Measurements from ENCODE around the gene RAD54L. TPM values are rescaled to one million over a fixed set of nuclear protein-coding genes. Genes with fewer than 3 reads are reported as not detected.

Gene RAD54L
- total RNA-seq, 1 experiment from 2014 or later: 44.8 TPM

DNA sequence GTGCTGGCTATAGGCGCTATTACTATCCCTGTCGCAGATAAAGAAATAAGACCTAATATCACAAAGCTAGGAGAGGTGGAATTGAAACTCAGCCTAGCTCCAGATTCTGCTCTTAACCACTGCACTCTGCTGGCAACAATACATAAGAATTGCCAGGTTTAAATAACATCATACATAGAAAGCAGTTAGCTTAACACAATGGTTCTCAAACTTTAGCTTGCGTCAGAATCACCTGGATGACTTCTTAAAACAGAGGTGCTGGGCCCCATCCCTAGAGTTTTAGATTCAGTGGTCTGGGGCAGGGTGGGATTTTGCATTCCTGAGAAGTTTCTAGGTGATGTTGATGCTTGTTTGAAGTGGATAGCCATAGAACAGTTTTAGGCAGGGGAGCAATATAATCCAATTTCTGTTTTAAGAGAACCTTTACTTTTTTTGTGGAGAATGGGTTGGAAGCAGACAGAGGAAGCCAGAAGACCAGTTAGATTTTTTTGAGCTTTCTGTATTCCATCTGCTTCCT, 48.3 kb upstream of the RAD54L start:
- no TSS peak for BruUV-seq (replicated peaks)
- no peak for DNase-seq
- peak overlapping the region; percentile 96; the same call in 1 of the 2 replicates for H2AFZ ChIP-seq
- intact Hi-C loops (cut with micrococcal nuclease; ENCODE audit: unreplicated experiment): no loop called here
- no peak for TF ChIP-seq EZH2 (IDR thresholded peaks at IDR 0.05; ENCODE audit: low read depth)
- TF ChIP-seq, protein P1, sequence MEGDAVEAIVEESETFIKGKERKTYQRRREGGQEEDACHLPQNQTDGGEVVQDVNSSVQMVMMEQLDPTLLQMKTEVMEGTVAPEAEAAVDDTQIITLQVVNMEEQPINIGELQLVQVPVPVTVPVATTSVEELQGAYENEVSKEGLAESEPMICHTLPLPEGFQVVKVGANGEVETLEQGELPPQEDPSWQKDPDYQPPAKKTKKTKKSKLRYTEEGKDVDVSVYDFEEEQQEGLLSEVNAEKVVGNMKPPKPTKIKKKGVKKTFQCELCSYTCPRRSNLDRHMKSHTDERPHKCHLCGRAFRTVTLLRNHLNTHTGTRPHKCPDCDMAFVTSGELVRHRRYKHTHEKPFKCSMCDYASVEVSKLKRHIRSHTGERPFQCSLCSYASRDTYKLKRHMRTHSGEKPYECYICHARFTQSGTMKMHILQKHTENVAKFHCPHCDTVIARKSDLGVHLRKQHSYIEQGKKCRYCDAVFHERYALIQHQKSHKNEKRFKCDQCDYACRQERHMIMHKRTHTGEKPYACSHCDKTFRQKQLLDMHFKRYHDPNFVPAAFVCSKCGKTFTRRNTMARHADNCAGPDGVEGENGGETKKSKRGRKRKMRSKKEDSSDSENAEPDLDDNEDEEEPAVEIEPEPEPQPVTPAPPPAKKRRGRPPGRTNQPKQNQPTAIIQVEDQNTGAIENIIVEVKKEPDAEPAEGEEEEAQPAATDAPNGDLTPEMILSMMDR (conservative IDR thresholded peaks at IDR 0.05): no peak
- no peaks in the 10 kb centered on the region for H3K9me2 ChIP-seq (ENCODE audit: insufficient read depth)
- H3K27me3 ChIP-seq (ENCODE audit: insufficient read depth, low read depth): no peaks in the 10 kb centered on the region
- H3K4me2 ChIP-seq: peak overlapping the region; percentile 92
- H4K20me1 ChIP-seq (ENCODE audit: insufficient read depth): no peaks in the 10 kb centered on the region
- peak overlapping the region; percentile 87 for H3K4me3 ChIP-seq
- no peaks in the 10 kb centered on the region for H3K9me3 ChIP-seq (ENCODE audit: insufficient read depth, low read depth)
- H3F3A ChIP-seq (ENCODE audit: insufficient read depth, low read depth): peaks cover 35% of the 10 kb centered on the region
- peaks cover 14% of the 10 kb centered on the region for H3K4me1 ChIP-seq (replicated peaks; ENCODE audit: insufficient read depth)
- no peak overlapping the region for H3K27ac ChIP-seq
- POLR2A ChIA-PET (ENCODE audit: unreplicated experiment): interaction anchor here (0.5 to 0.8 kb wide), 6 partner anchors 16 to 491 kb away, joined by 3 to 7 read pairs (median 6); no protein-coding TSS in a partner anchor
- peaks cover 15% of the 10 kb centered on the region for H3K79me2 ChIP-seq (ENCODE audit: low read depth)
- CTCF ChIA-PET: interaction anchor here (0.6 to 2.1 kb wide), 5 partner anchors 13 to 613 kb away, joined by 3 to 11 read pairs (median 4); no protein-coding TSS in a partner anchor
- peaks cover 5% of the 10 kb centered on the region; the same call in 1 of the 2 replicates for H3K36me3 ChIP-seq (ENCODE audit: low read depth)

DNA sequence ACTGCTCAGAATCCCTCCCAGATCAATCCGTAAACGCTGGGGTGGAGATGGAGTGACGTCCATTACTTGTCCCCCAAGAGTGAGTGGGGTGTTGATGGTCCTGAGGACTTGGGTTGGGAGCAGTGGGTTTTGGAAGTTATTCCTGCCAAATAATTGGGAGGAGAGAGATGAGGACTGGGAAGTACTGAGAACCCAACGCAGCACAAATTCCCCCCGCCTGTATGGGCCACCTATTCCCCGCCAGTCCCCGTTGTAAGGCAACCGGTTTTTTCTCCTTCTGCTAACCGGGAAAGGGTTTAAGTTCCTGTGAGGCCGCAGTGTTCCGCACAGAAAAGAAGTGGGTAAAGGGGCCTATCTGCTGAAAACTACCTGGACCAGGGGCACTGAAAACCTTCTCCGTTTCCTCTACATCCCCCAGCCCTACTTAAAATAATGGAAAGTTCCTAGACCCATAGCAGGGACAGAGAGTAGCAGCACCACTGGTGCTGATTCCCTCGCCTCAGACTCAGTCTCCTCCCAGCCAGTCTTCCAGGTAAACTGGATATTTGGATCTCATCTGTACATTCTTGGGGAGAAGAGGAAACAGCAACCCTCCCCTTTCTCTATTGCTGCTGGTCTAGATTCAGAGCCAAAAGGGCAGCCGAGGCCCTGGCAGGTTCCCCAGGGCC, 43.7 kb upstream of the RAD54L start:
- no TSS peak for BruUV-seq (replicated peaks)
- POLR2A ChIA-PET (ENCODE audit: unreplicated experiment): interaction anchor here (0.5 to 0.6 kb wide), 2 partner anchors 22 to 44 kb away, joined by 4 to 19 read pairs; partner anchors contain the start of gene RAD54L
- no peak overlapping the region for H3K4me2 ChIP-seq

DNA sequence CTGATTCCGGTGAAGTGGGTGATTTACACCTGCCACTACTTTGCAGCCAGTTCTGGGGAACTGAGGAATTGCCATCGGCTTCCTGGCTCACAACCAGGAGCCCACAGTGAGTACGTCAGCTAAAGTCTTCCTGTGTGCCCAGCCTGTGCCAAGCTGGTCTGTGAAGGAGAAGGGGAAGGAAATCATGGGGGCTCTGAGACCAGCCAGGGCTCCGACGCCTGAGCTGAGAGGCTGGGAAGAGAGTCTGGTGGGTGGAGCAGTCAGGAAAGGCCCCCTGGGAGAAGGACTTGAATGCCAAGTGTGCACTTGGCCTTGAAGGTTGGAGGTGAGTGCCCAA, 43.2 kb upstream of the RAD54L start:
- intact Hi-C loops (cut with micrococcal nuclease; ENCODE audit: unreplicated experiment): no loop called here
- ChIA-PET POLR2A (ENCODE audit: unreplicated experiment) (interaction anchor here (0.5 kb wide), 1 partner anchor 43 kb away, joined by 19 read pairs; the partner anchor contains the start of gene RAD54L), CTCF (no interaction called here)
- Histone ChIP-seq H3K9me3 (ENCODE audit: insufficient read depth, low read depth) (no peaks in the 10 kb centered on the region), H3K9me2 (ENCODE audit: insufficient read depth) (no peaks in the 10 kb centered on the region), H3F3A (ENCODE audit: insufficient read depth, low read depth) (no peaks in the 10 kb centered on the region; the same call in 1 of the 2 replicates), H3K79me2 (ENCODE audit: low read depth) (0 out of 2 replicates have a peak, but pooled peaks cover under 1% of the 10 kb centered on the region), H3K4me2 (no peak overlapping the region), H3K27me3 (ENCODE audit: insufficient read depth, low read depth) (no peaks in the 10 kb centered on the region), H2AFZ (no peak overlapping the region), H3K27ac (no peak overlapping the region), H3K36me3 (ENCODE audit: low read depth) (no peaks in the 10 kb centered on the region), H4K20me1 (ENCODE audit: insufficient read depth) (no peaks in the 10 kb centered on the region), H3K4me3 (no peak overlapping the region), H3K4me1 (replicated peaks; ENCODE audit: insufficient read depth) (peaks cover 1% of the 10 kb centered on the region; the same call in 1 of the 2 replicates)
- no peak for DNase-seq
- no TSS peak for BruUV-seq (replicated peaks)
- no peak for TF ChIP-seq EZH2 (IDR thresholded peaks at IDR 0.05; ENCODE audit: low read depth)
- TF ChIP-seq, protein P1 (conservative IDR thresholded peaks at IDR 0.05): no peak

More for the DNA sequence above, 43.7 kb upstream of the RAD54L start:
- Histone ChIP-seq H3K4me3 (no peak overlapping the region), H3K27ac (no peak overlapping the region), H3K9me3 (ENCODE audit: insufficient read depth, low read depth) (no peaks in the 10 kb centered on the region), H3K27me3 (ENCODE audit: insufficient read depth, low read depth) (no peaks in the 10 kb centered on the region), H4K20me1 (ENCODE audit: insufficient read depth) (no peaks in the 10 kb centered on the region), H3F3A (ENCODE audit: insufficient read depth, low read depth) (no peaks in the 10 kb centered on the region; the same call in 1 of the 2 replicates), H3K9me2 (ENCODE audit: insufficient read depth) (no peaks in the 10 kb centered on the region), H3K79me2 (ENCODE audit: low read depth) (0 out of 2 replicates have a peak, but pooled peaks cover 5% of the 10 kb centered on the region), H3K36me3 (ENCODE audit: low read depth) (no peaks in the 10 kb centered on the region), H3K4me1 (replicated peaks; ENCODE audit: insufficient read depth) (peaks cover 6% of the 10 kb centered on the region; the same call in 1 of the 2 replicates), H2AFZ (no peak overlapping the region)
- intact Hi-C loops (cut with micrococcal nuclease; ENCODE audit: unreplicated experiment): no loop called here
- no peak for TF ChIP-seq EZH2 (IDR thresholded peaks at IDR 0.05; ENCODE audit: low read depth)
- TF ChIP-seq, protein P1 (conservative IDR thresholded peaks at IDR 0.05): no peak
- CTCF ChIA-PET: no interaction called here
- no peak for DNase-seq

Measured in PC-9 (cell line).